Tibial nerve (tissue), 3 donors: Measurements from ENCODE around the gene CORT.

ENCODE experiments used
- CTCF ChIP-seq, 5 experiments: fragments of 200-600 bp in 3 of 5; fragments of 450-650 bp in 2 of 5; sonication (generic) in 3 of 5; IDR thresholded peaks; one replicate each; pipeline ENCODE4 v1.5.1; 2016 to 2019; ENCODE audit warnings: antibody characterized with exemption in 5 of 5, mild to moderate bottlenecking in 3 of 5, moderate library complexity in 2 of 5
- POLR2A ChIP-seq, 2 donors: fragments of 450-650 bp; IDR thresholded peaks; one replicate each; pipeline ENCODE4 v1.6.1; 2017; ENCODE audit warnings: antibody characterized with exemption in 2 of 2, mild to moderate bottlenecking in 2 of 2, moderate library complexity in 2 of 2

- TF ChIP-seq CTCF (IDR thresholded peaks at IDR 0.05): no peak
- TF ChIP-seq POLR2A (IDR thresholded peaks at IDR 0.05): no peak
Measured at GRCh38 chr1:10495475-10495817, 45.6 kb downstream of the CORT start.
